Measurements from ENCODE around the gene LGALS1.

The LGALS1 gene

DNA sequence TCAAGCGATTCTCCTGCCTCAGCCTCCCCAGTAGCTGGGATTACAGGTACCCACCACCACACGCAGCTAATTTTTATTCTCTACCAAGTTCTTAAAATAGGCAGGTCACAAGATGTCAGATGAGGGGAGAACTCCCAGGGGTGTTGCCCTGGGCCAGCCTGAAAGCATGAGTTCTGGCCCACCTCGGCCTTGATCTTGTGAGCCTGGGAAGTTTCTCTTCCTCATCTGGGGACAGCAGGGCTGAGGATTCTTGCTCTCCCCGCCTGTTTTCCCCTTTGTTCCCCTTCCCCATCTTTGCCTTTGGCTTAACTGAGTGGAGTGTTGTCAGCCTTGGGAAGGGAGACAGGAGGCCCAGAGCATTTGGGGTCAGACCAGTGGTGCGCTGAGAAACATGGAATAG lies 13.4 kb upstream of the LGALS1 start:
- peaks cover 53% of the 10 kb centered on the region for H3K79me2 ChIP-seq (ENCODE audit: insufficient read depth, low read length)
- peaks cover 46% of the 10 kb centered on the region for H3K4me1 ChIP-seq (ENCODE audit: insufficient read depth, low read length, severe bottlenecking)
- H2AFZ ChIP-seq (ENCODE audit: low read length) = no peak overlapping the region
- H3K36me3 ChIP-seq (ENCODE audit: insufficient read depth, low read length) = peaks cover 61% of the 10 kb centered on the region
- peak overlapping the region; percentile 12 for H3K4me3 ChIP-seq (ENCODE audit: low read depth, low read length, poor library complexity, severe bottlenecking)
- H3K27me3 ChIP-seq (ENCODE audit: insufficient read depth, low read length) = no peaks in the 10 kb centered on the region
- H3K9ac ChIP-seq (ENCODE audit: low read length) = peak overlapping the region; percentile 8; the same call in 1 of the 2 replicates
- H3K27ac ChIP-seq (ENCODE audit: low read depth, low read length, poor library complexity, severe bottlenecking) = peak overlapping the region; percentile 84
- no peaks in the 10 kb centered on the region for H4K20me1 ChIP-seq (ENCODE audit: insufficient read depth, low read length)
- no peaks in the 10 kb centered on the region for H3K9me3 ChIP-seq (ENCODE audit: low read length)
- no peaks in the 10 kb centered on the region for H3K9me2 ChIP-seq (ENCODE audit: low read depth, low read length)
- H3F3A ChIP-seq (ENCODE audit: insufficient read depth, low read length) = no peaks in the 10 kb centered on the region
- no peak for TF ChIP-seq EZH2 (IDR thresholded peaks at IDR 0.05; ENCODE audit: borderline replicate concordance, low read length)
- TF ChIP-seq, protein P1, sequence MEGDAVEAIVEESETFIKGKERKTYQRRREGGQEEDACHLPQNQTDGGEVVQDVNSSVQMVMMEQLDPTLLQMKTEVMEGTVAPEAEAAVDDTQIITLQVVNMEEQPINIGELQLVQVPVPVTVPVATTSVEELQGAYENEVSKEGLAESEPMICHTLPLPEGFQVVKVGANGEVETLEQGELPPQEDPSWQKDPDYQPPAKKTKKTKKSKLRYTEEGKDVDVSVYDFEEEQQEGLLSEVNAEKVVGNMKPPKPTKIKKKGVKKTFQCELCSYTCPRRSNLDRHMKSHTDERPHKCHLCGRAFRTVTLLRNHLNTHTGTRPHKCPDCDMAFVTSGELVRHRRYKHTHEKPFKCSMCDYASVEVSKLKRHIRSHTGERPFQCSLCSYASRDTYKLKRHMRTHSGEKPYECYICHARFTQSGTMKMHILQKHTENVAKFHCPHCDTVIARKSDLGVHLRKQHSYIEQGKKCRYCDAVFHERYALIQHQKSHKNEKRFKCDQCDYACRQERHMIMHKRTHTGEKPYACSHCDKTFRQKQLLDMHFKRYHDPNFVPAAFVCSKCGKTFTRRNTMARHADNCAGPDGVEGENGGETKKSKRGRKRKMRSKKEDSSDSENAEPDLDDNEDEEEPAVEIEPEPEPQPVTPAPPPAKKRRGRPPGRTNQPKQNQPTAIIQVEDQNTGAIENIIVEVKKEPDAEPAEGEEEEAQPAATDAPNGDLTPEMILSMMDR (IDR thresholded peaks at IDR 0.05; ENCODE audit: low read length) = no peak
- H3K4me2 ChIP-seq (ENCODE audit: low read length) = peak overlapping the region; percentile 31; the same call in 1 of the 2 replicates

DNA sequence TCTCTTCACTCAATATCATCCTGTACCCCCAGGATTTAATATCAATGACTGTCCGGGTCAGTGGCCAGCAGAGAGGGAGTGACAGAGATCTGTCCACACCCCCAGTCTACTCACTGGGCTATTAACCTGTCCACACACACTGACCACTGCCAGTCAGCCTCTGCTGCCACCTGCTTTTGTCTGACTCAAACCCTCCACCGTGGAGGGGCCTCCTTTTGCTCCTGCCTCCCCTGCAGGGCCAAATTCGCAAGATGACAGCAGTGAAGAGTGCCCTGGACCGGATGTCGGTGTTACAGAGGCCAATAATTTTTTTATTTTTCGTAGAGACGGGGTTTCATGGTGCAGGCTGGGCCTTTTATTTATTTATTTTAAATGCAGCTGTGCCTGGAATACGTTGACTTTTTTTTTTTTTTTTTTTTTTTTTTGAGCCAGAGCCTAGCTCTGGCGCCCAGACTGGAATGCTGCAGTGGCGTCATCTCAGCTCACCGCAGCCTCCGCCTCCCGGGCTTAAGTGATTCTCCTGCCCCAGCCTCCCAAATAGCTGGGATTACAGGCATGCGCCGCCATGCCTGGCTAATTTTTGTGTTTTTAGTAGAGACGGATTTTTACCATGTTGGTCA lies 11.8 kb upstream of the LGALS1 start:
- no peak for TF ChIP-seq EZH2 (IDR thresholded peaks at IDR 0.05; ENCODE audit: borderline replicate concordance, low read length)
- TF ChIP-seq, protein P1 (IDR thresholded peaks at IDR 0.05; ENCODE audit: low read length) = no peak
- Histone ChIP-seq H3K9me2 (ENCODE audit: low read depth, low read length) (no peaks in the 10 kb centered on the region), H3K9me3 (ENCODE audit: low read length) (no peaks in the 10 kb centered on the region), H3K9ac (ENCODE audit: low read length) (no peak overlapping the region; the same call in 1 of the 2 replicates), H4K20me1 (ENCODE audit: insufficient read depth, low read length) (no peaks in the 10 kb centered on the region), H3K4me3 (ENCODE audit: low read depth, low read length, poor library complexity, severe bottlenecking) (no peak overlapping the region), H2AFZ (ENCODE audit: low read length) (no peak overlapping the region), H3K4me2 (ENCODE audit: low read length) (peak overlapping the region; percentile 41; the same call in 1 of the 2 replicates), H3K36me3 (ENCODE audit: insufficient read depth, low read length) (peaks cover 76% of the 10 kb centered on the region), H3K79me2 (ENCODE audit: insufficient read depth, low read length) (peaks cover 53% of the 10 kb centered on the region), H3K4me1 (ENCODE audit: insufficient read depth, low read length, severe bottlenecking) (peaks cover 38% of the 10 kb centered on the region), H3K27me3 (ENCODE audit: insufficient read depth, low read length) (no peaks in the 10 kb centered on the region), H3K27ac (ENCODE audit: low read depth, low read length, poor library complexity, severe bottlenecking) (peak overlapping the region; percentile 76), H3F3A (ENCODE audit: insufficient read depth, low read length) (no peaks in the 10 kb centered on the region)

DNA sequence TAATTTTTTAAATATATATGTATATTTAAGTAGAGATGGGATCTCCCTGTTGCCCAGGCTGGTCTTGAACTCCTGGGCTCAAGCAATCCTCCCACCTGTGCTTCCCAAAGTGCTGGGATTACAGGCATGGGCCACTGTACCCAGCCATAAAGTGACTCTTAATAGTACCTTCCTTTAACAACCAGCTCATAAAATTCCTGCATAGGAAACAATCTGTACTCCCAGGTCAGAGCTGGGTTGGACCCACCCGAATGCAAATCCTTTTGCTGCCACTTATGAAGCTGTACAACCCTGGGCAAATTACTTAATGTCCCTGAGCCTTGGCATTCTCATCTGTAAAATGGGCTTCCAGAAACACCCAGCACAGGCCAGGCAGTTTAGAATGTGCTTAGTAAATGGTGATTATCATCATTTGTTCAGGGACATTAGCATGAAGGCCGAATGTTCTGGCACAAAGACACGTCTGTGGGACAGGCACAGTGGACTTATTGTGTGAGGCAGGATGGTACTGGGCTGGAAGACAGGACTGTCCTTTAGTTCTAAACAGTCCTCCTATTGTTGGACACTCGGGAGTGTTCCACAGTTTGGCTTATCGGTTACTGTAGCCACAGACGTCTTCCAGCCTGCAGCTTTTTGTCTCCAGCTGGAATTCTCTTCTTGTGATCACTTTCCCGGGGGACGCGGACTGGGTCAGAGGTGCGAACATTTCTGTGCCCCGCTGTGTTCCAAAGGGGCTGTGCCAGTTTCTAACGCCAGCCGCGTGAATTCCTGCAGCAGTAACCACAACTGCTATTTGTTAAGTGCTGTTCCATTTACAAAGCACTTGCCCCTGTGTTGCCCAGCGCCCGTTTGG lies 11.0 kb upstream of the LGALS1 start:
- Histone ChIP-seq H3K4me2 (ENCODE audit: low read length) (no peak overlapping the region), H3K4me1 (ENCODE audit: insufficient read depth, low read length, severe bottlenecking) (peaks cover 38% of the 10 kb centered on the region), H3K36me3 (ENCODE audit: insufficient read depth, low read length) (peaks cover 77% of the 10 kb centered on the region), H3K79me2 (ENCODE audit: insufficient read depth, low read length) (peaks cover 48% of the 10 kb centered on the region), H3F3A (ENCODE audit: insufficient read depth, low read length) (no peaks in the 10 kb centered on the region), H3K4me3 (ENCODE audit: low read depth, low read length, poor library complexity, severe bottlenecking) (no peak overlapping the region), H4K20me1 (ENCODE audit: insufficient read depth, low read length) (no peaks in the 10 kb centered on the region), H3K27me3 (ENCODE audit: insufficient read depth, low read length) (no peaks in the 10 kb centered on the region), H3K27ac (ENCODE audit: low read depth, low read length, poor library complexity, severe bottlenecking) (no peak overlapping the region), H3K9me2 (ENCODE audit: low read depth, low read length) (no peaks in the 10 kb centered on the region), H2AFZ (ENCODE audit: low read length) (no peak overlapping the region), H3K9ac (ENCODE audit: low read length) (no peak overlapping the region), H3K9me3 (ENCODE audit: low read length) (no peaks in the 10 kb centered on the region)
- TF ChIP-seq, protein P1 (IDR thresholded peaks at IDR 0.05; ENCODE audit: low read length) = no peak
- no peak for TF ChIP-seq EZH2 (IDR thresholded peaks at IDR 0.05; ENCODE audit: borderline replicate concordance, low read length)

Measured in OCI-LY1 (cell line).